K562 (cell line): ENCODE data around the gene ISG20L2. TPM values are rescaled to one million over a fixed set of nuclear protein-coding genes. Genes with fewer than 3 reads are reported as not detected.

ENCODE experiments used
- DACH1 ChIP-seq: fragments of 450-650 bp; IDR thresholded peaks from 2 replicates; pipeline ENCODE4 v1.6.1; 2018; ENCODE audit not compliant: partially characterized antibody
- DIDO1 ChIP-seq: fragments of 450-650 bp; IDR thresholded peaks from 2 replicates; pipeline ENCODE4 v1.6.1; 2016; ENCODE audit warnings: low read depth, missing biosample characterization, missing genetic modification characterization
- GTF2F1 ChIP-seq: IDR thresholded peaks from 2 replicates; pipeline ENCODE4 v1.6.1; 2011; ENCODE audit warnings: low read depth, low read length, improper control_type of control experiment
- KAT7 ChIP-seq: sonication (generic); formaldehyde crosslinking; IDR thresholded peaks from 2 replicates; pipeline ENCODE4 v1.8.0; 2022; ENCODE audit warnings: missing genetic modification reagents, mild to moderate bottlenecking, borderline replicate concordance
- PCBP1 ChIP-seq: fragments of 200-400 bp; formaldehyde crosslinking; IDR thresholded peaks from 2 replicates; pipeline ENCODE4 v1.6.1; 2018; ENCODE audit warnings: mild to moderate bottlenecking, low read depth, low read length; ENCODE audit not compliant: poor library complexity, severe bottlenecking
- PML ChIP-seq: IDR thresholded peaks from 2 replicates; pipeline ENCODE4 v1.6.1; 2012; ENCODE audit warnings: low read length, inconsistent platforms
- SAFB2 ChIP-seq: fragments of 200-400 bp; formaldehyde crosslinking; IDR thresholded peaks from 2 replicates; pipeline ENCODE4 v1.6.1; 2018; ENCODE audit warnings: borderline replicate concordance, low read length, low read depth, moderate library complexity; ENCODE audit not compliant: severe bottlenecking
- SAP30 ChIP-seq: fragments of 200-600 bp; sonication (generic); IDR thresholded peaks from 2 replicates; pipeline ENCODE4 v1.6.1; 2012; ENCODE audit warnings: borderline replicate concordance, low read depth, mild to moderate bottlenecking, moderate library complexity, low read length, control low read depth, inconsistent platforms; ENCODE audit not compliant: insufficient read depth, poor library complexity, severe bottlenecking
- SMARCC2 ChIP-seq: fragments of 450-650 bp; IDR thresholded peaks from 2 replicates; pipeline ENCODE4 v1.6.1; 2017; ENCODE audit warnings: antibody characterized with exemption, moderate library complexity, mild to moderate bottlenecking, low read depth
- TRIM28 ChIP-seq: fragments of 450-650 bp; IDR thresholded peaks from 2 replicates; pipeline ENCODE4 v1.6.1; 2017
- ZKSCAN1 ChIP-seq: fragments of 150-350 bp; IDR thresholded peaks from 2 replicates; pipeline ENCODE4 v1.6.1; 2016; ENCODE audit warnings: low read depth, low read length
- polyA plus RNA-seq, 8 experiments: library from polyadenylated mRNA; depleted of rRNA in 4 of 8; stranded (reverse) in 5 of 8; unstranded in 3 of 8; fragments of >200 nt; fragmentation: Nextera tagmentation in 2 of 8; fragmentation: Illumina TruSeq in 1 of 8; extraction: Ambion mirVana in 2 of 8; extraction: Trizol in 1 of 8; gene quantifications; 2 replicates each; pipeline versions ENCODE4 v1.2.1 to v1.2.3, GENCODE V29; 2011 to 2014; ENCODE audit warnings: inconsistent platforms in 1 of 8, missing spikeins in 1 of 8
- total RNA-seq, 7 experiments: library from RNA; depleted of rRNA in 6 of 7; stranded (reverse); fragments of >200 nt in 6 of 7; fragmentation: Illumina TruSeq in 2 of 7; extraction: Trizol in 2 of 7; gene quantifications; 2 replicates each; pipeline versions ENCODE4 v1.2.1 to v1.2.3, GENCODE V29; 2011 to 2021; ENCODE audit warnings: low replicate concordance in 1 of 7
- TF ChIP-seq, protein P1 (sequence below): fragments of 450-650 bp; IDR thresholded peaks from 2 replicates; pipeline ENCODE4 v1.6.1; 2017; ENCODE audit warnings: antibody characterized with exemption
- TF ChIP-seq, protein P2 (sequence below): sonication (generic); formaldehyde crosslinking; IDR thresholded peaks from 2 replicates; pipeline ENCODE4 v1.4.0; 2020; ENCODE audit warnings: mild to moderate bottlenecking, missing genetic modification reagents
- TF ChIP-seq, protein P3 (sequence below): sonication (generic); formaldehyde crosslinking; IDR thresholded peaks from 2 replicates; pipeline ENCODE4 v1.8.0; 2022; ENCODE audit warnings: mild to moderate bottlenecking, missing genetic modification reagents, borderline replicate concordance
- TF ChIP-seq, protein P4 (sequence below): fragments of 250-450 bp; sonication (Bioruptor Pico); IDR thresholded peaks from 2 replicates; pipeline ENCODE4 v1.5.0; 2021
- TF ChIP-seq, protein P5 (sequence below): fragments of 250-450 bp; sonication (Bioruptor Pico); IDR thresholded peaks from 2 replicates; pipeline ENCODE4 v1.4.0; 2020; ENCODE audit warnings: mild to moderate bottlenecking, moderate library complexity

The ISG20L2 gene
- total and polyA plus RNA-seq, 9 of the 15 experiments (the other 6 are each of a cell fraction or from before 2014, with no cell fraction given): 21.3 to 130 (median 50.3) TPM

DNA sequence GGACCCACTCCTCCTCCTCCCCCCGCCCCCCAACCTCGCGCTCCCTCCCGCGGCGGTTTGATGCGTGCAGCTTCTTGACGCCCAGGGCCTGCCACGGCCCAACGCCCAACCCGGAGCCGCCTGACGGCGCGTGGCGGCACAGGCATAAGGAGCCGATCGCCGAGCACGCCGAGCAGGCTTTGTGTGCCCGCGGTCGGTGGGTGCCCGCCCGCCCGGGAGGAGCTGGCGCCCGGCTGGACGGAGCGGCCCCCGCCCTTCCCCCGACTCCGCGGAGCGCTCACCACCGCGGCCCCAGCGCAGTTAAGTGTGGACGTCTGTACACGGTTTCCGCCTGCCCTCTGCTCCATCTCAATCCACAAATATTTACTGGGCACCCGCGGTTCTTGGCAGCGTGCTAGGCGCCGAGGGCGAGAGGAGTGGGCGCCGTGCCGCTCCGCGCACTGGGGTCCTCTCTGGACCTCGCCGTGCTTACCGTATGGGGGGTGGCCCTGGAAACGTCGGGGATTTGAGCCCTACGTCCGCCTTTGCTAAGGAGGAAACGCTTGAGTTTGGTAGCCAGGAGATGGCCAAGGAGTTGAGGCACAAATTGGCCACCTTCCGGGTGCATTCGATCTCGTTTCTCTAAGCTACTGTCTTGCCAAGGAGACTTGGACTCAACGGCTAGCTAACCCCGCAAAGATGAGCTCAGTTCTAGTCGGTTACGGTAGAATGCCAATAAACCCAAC is 23.4 kb upstream of the ISG20L2 start (continued):
- TF ChIP-seq, protein P1, sequence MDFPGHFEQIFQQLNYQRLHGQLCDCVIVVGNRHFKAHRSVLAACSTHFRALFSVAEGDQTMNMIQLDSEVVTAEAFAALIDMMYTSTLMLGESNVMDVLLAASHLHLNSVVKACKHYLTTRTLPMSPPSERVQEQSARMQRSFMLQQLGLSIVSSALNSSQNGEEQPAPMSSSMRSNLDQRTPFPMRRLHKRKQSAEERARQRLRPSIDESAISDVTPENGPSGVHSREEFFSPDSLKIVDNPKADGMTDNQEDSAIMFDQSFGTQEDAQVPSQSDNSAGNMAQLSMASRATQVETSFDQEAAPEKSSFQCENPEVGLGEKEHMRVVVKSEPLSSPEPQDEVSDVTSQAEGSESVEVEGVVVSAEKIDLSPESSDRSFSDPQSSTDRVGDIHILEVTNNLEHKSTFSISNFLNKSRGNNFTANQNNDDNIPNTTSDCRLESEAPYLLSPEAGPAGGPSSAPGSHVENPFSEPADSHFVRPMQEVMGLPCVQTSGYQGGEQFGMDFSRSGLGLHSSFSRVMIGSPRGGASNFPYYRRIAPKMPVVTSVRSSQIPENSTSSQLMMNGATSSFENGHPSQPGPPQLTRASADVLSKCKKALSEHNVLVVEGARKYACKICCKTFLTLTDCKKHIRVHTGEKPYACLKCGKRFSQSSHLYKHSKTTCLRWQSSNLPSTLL: no peak
- peak; percentile 48 for TF ChIP-seq SAP30
- TF ChIP-seq DIDO1 (tag): no peak
- TF ChIP-seq ZKSCAN1: 0 out of 2 replicates have a peak, but pooled peaks have one; percentile 61
- TF ChIP-seq PCBP1: peak; percentile 86
- TF ChIP-seq SMARCC2: no peak
- TF ChIP-seq, protein P2, sequence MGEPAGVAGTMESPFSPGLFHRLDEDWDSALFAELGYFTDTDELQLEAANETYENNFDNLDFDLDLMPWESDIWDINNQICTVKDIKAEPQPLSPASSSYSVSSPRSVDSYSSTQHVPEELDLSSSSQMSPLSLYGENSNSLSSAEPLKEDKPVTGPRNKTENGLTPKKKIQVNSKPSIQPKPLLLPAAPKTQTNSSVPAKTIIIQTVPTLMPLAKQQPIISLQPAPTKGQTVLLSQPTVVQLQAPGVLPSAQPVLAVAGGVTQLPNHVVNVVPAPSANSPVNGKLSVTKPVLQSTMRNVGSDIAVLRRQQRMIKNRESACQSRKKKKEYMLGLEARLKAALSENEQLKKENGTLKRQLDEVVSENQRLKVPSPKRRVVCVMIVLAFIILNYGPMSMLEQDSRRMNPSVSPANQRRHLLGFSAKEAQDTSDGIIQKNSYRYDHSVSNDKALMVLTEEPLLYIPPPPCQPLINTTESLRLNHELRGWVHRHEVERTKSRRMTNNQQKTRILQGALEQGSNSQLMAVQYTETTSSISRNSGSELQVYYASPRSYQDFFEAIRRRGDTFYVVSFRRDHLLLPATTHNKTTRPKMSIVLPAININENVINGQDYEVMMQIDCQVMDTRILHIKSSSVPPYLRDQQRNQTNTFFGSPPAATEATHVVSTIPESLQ: peak; percentile 44; the same call in 1 of the 2 replicates
- TF ChIP-seq GTF2F1: no peak
- TF ChIP-seq, protein P3, sequence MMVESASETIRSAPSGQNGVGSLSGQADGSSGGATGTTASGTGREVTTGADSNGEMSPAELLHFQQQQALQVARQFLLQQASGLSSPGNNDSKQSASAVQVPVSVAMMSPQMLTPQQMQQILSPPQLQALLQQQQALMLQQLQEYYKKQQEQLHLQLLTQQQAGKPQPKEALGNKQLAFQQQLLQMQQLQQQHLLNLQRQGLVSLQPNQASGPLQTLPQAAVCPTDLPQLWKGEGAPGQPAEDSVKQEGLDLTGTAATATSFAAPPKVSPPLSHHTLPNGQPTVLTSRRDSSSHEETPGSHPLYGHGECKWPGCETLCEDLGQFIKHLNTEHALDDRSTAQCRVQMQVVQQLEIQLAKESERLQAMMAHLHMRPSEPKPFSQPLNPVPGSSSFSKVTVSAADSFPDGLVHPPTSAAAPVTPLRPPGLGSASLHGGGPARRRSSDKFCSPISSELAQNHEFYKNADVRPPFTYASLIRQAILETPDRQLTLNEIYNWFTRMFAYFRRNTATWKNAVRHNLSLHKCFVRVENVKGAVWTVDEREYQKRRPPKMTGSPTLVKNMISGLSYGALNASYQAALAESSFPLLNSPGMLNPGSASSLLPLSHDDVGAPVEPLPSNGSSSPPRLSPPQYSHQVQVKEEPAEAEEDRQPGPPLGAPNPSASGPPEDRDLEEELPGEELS (CRISPR knock-in tag): peak; percentile 79; the same call in 1 of the 2 replicates
- no peak for TF ChIP-seq TRIM28
- TF ChIP-seq, protein P4, sequence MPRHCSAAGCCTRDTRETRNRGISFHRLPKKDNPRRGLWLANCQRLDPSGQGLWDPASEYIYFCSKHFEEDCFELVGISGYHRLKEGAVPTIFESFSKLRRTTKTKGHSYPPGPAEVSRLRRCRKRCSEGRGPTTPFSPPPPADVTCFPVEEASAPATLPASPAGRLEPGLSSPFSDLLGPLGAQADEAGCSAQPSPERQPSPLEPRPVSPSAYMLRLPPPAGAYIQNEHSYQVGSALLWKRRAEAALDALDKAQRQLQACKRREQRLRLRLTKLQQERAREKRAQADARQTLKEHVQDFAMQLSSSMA (CRISPR knock-in tag): no peak
- no peak for TF ChIP-seq DACH1
- TF ChIP-seq SAFB2: no peak
- TF ChIP-seq KAT7: peak; percentile 73; the same call in 1 of the 2 replicates
- TF ChIP-seq, protein P5, sequence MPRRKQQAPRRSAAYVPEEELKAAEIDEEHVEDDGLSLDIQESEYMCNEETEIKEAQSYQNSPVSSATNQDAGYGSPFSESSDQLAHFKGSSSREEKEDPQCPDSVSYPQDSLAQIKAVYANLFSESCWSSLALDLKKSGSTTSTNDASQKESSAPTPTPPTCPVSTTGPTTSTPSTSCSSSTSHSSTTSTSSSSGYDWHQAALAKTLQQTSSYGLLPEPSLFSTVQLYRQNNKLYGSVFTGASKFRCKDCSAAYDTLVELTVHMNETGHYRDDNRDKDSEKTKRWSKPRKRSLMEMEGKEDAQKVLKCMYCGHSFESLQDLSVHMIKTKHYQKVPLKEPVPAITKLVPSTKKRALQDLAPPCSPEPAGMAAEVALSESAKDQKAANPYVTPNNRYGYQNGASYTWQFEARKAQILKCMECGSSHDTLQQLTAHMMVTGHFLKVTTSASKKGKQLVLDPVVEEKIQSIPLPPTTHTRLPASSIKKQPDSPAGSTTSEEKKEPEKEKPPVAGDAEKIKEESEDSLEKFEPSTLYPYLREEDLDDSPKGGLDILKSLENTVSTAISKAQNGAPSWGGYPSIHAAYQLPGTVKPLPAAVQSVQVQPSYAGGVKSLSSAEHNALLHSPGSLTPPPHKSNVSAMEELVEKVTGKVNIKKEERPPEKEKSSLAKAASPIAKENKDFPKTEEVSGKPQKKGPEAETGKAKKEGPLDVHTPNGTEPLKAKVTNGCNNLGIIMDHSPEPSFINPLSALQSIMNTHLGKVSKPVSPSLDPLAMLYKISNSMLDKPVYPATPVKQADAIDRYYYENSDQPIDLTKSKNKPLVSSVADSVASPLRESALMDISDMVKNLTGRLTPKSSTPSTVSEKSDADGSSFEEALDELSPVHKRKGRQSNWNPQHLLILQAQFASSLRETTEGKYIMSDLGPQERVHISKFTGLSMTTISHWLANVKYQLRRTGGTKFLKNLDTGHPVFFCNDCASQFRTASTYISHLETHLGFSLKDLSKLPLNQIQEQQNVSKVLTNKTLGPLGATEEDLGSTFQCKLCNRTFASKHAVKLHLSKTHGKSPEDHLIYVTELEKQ (CRISPR knock-in tag): no peak
- 0 out of 2 replicates have a peak, but pooled peaks have one; percentile 13 for TF ChIP-seq PML
